ENCODE data around the gene ERICH6B. TPM values are rescaled to one million over a fixed set of nuclear protein-coding genes. Genes with fewer than 3 reads are reported as not detected.

Gene ERICH6B
- total RNA-seq, 1 experiment from 2014 or later, result not detected

- Histone ChIP-seq H3K4me3 (no peak overlapping the region), H3K79me2 (ENCODE audit: low read depth) (no peaks in the 10 kb centered on the region), H3K27ac (no peak overlapping the region), H3K9me3 (ENCODE audit: insufficient read depth, low read depth) (no peaks in the 10 kb centered on the region), H3K27me3 (ENCODE audit: insufficient read depth, low read depth) (peaks cover 88% of the 10 kb centered on the region), H2AFZ (no peak overlapping the region), H3K9me2 (ENCODE audit: insufficient read depth) (no peaks in the 10 kb centered on the region), H3K4me1 (replicated peaks; ENCODE audit: insufficient read depth) (no peaks in the 10 kb centered on the region), H4K20me1 (ENCODE audit: insufficient read depth) (no peaks in the 10 kb centered on the region; the same call in 1 of the 2 replicates), H3K4me2 (no peak overlapping the region), H3F3A (ENCODE audit: insufficient read depth, low read depth) (no peaks in the 10 kb centered on the region), H3K36me3 (ENCODE audit: low read depth) (no peaks in the 10 kb centered on the region)
- CTCF ChIA-PET, result no interaction called here
- POLR2A ChIA-PET (ENCODE audit: unreplicated experiment), result no interaction called here
- TF ChIP-seq EZH2 (IDR thresholded peaks at IDR 0.05; ENCODE audit: low read depth) (no peak), CTCF (conservative IDR thresholded peaks at IDR 0.05) (no peak)
- no peak for DNase-seq
- no TSS peak for BruUV-seq (replicated peaks)
- intact Hi-C loops (cut with micrococcal nuclease; ENCODE audit: unreplicated experiment), result no loop called here
Observed at GRCh38 chr13:45627656-45628055, 12.1 kb upstream of the ERICH6B start.

GRCh38 chr13:45626731-45627374 lies 11.3 kb upstream of the ERICH6B start:
- no peaks in the 10 kb centered on the region for H3F3A ChIP-seq (ENCODE audit: insufficient read depth, low read depth)
- no peaks in the 10 kb centered on the region for H3K4me1 ChIP-seq (replicated peaks; ENCODE audit: insufficient read depth)
- no peaks in the 10 kb centered on the region; the same call in 1 of the 2 replicates for H4K20me1 ChIP-seq (ENCODE audit: insufficient read depth)
- H3K4me3 ChIP-seq, result no peak overlapping the region
- intact Hi-C loops (cut with micrococcal nuclease; ENCODE audit: unreplicated experiment), result no loop called here
- H3K9me2 ChIP-seq (ENCODE audit: insufficient read depth), result no peaks in the 10 kb centered on the region
- H3K9me3 ChIP-seq (ENCODE audit: insufficient read depth, low read depth), result no peaks in the 10 kb centered on the region
- CTCF ChIA-PET, result no interaction called here
- POLR2A ChIA-PET (ENCODE audit: unreplicated experiment), result no interaction called here
- H3K79me2 ChIP-seq (ENCODE audit: low read depth), result no peaks in the 10 kb centered on the region
- no peaks in the 10 kb centered on the region for H3K36me3 ChIP-seq (ENCODE audit: low read depth)
- H3K27ac ChIP-seq, result no peak overlapping the region
- no peak for TF ChIP-seq EZH2 (IDR thresholded peaks at IDR 0.05; ENCODE audit: low read depth)
- TF ChIP-seq CTCF (conservative IDR thresholded peaks at IDR 0.05), result no peak
- H2AFZ ChIP-seq, result no peak overlapping the region
- no peak for DNase-seq
- H3K27me3 ChIP-seq (ENCODE audit: insufficient read depth, low read depth), result peaks cover 96% of the 10 kb centered on the region
- H3K4me2 ChIP-seq, result no peak overlapping the region
- BruUV-seq (replicated peaks), result no TSS peak

GRCh38 chr13:45623516-45624090 lies 8.1 kb upstream of the ERICH6B start:
- DNase-seq, result no peak

More at GRCh38 chr13:45623516-45624090, 8.1 kb upstream of the ERICH6B start:
- H3K9me3 ChIP-seq (ENCODE audit: insufficient read depth, low read depth), result no peaks in the 10 kb centered on the region
- ChIA-PET CTCF (no interaction called here), POLR2A (ENCODE audit: unreplicated experiment) (no interaction called here)
- no peak overlapping the region for H3K4me2 ChIP-seq
- BruUV-seq (replicated peaks), result no TSS peak
- no peaks in the 10 kb centered on the region for H3F3A ChIP-seq (ENCODE audit: insufficient read depth, low read depth)
- no peaks in the 10 kb centered on the region for H3K9me2 ChIP-seq (ENCODE audit: insufficient read depth)
- H3K4me1 ChIP-seq (replicated peaks; ENCODE audit: insufficient read depth), result no peaks in the 10 kb centered on the region
- no peak overlapping the region for H3K27ac ChIP-seq
- peaks cover 88% of the 10 kb centered on the region for H3K27me3 ChIP-seq (ENCODE audit: insufficient read depth, low read depth)
- no peak overlapping the region for H2AFZ ChIP-seq
- H4K20me1 ChIP-seq (ENCODE audit: insufficient read depth), result no peaks in the 10 kb centered on the region; the same call in 1 of the 2 replicates
- TF ChIP-seq CTCF (conservative IDR thresholded peaks at IDR 0.05) (peak; percentile 71; the same call in 1 of the 2 replicates), EZH2 (IDR thresholded peaks at IDR 0.05; ENCODE audit: low read depth) (no peak)
- no peak overlapping the region for H3K4me3 ChIP-seq
- intact Hi-C loops (cut with micrococcal nuclease; ENCODE audit: unreplicated experiment), result no loop called here
- no peaks in the 10 kb centered on the region for H3K36me3 ChIP-seq (ENCODE audit: low read depth)
- H3K79me2 ChIP-seq (ENCODE audit: low read depth), result no peaks in the 10 kb centered on the region

Data from PC-9 (cell line).